ENCODE results near the gene NAB1. TPM values are rescaled to one million over a fixed set of nuclear protein-coding genes. Genes with fewer than 3 reads are reported as not detected.

NAB1 gene
- total and polyA plus RNA-seq, 7 donors, result 2.6 to 16.9 (median 7.2) TPM

DNA sequence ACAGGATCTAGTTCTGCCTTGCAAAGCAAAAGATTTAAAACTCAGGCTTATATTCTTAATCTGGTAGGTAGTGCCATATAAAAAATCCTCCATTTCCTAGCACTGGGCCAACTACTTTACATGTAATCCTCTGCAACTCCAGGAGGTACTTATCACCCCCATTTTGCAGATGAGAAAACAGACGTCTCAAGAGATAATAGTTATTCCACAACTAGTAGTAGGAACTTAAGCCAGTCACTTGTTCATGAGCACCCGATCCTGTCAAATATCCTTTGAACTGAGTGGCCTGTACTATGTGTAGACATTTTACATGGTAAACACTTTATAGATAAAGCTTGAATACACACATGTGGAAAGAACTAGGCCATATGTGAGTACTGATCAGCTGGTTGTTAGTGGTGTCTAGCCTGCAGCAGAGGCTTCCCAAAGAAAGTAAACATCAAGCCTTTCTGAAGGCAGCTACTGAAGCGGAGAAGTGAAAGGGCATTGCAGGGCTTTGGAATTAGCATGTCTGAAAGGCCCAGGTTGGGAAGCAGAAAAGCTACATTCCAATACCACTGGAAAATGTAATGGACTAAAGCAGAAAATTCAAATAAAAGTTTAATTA, 48.0 kb downstream of the NAB1 start:
- intact Hi-C loops (cut with DNase I), result no loop called here
- WGBS, 3 donors, result 82 to 93% (median 89%) methylated on average over 3 of the region's 3 CpGs
- TF ChIP-seq CTCF (IDR thresholded peaks at IDR 0.05), result no peak

DNA sequence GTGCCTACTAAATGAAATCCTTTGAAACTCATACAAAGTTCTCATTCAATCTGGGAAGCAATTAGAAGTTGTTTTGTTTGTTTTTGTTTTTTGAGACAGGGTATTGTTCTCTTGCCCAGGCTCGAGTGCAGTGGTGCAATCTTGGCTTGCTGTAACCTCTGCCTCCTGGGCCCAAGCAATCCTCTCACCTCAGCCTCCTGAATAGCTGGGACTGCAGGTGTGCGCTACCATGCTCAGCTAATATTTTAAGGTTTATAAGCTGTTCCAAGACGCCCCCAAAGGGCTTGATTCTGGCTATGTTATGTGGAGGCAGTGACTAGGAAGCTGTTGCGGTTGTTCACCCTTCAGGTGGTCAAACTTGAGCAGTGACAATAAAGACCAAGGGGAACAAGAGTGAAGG, 48.5 kb downstream of the NAB1 start:
- DNase-seq, result no peak
- Histone ChIP-seq H3K36me3 (ENCODE audit: insufficient read depth in 1 of 2, low read depth in 1 of 2) (peaks cover 0 to 1% of the 10 kb centered on the region in 2 donors), H3K4me3 (no peak overlapping the region), H3K27ac (no peak overlapping the region), H3K4me1 (no peaks in the 10 kb centered on the region), H3K9me3 (no peaks in the 10 kb centered on the region), H3K27me3 (ENCODE audit: insufficient read depth in 3 of 3, low read length in 2 of 3) (no peaks in the 10 kb centered on the region)
- no peak for ATAC-seq
- intact Hi-C loops (cut with DNase I), result no loop called here
- TF ChIP-seq CTCF (IDR thresholded peaks at IDR 0.05), result no peak
- WGBS, 3 donors, result 78 to 83% (median 82%) methylated on average over 4 of the region's 4 CpGs

More for the DNA sequence above, 48.0 kb downstream of the NAB1 start:
- no peak overlapping the region for H3K4me3 ChIP-seq
- H3K36me3 ChIP-seq (ENCODE audit: insufficient read depth in 1 of 2, low read depth in 1 of 2), result peaks cover under 1 to 2% of the 10 kb centered on the region in 2 donors
- H3K27me3 ChIP-seq (ENCODE audit: insufficient read depth in 3 of 3, low read length in 2 of 3), result no peaks in the 10 kb centered on the region
- H3K27ac ChIP-seq, result no peak overlapping the region
- ATAC-seq (no peak), DNase-seq (no peak)
- no peaks in the 10 kb centered on the region for H3K4me1 ChIP-seq
- H3K9me3 ChIP-seq, result no peaks in the 10 kb centered on the region

DNA sequence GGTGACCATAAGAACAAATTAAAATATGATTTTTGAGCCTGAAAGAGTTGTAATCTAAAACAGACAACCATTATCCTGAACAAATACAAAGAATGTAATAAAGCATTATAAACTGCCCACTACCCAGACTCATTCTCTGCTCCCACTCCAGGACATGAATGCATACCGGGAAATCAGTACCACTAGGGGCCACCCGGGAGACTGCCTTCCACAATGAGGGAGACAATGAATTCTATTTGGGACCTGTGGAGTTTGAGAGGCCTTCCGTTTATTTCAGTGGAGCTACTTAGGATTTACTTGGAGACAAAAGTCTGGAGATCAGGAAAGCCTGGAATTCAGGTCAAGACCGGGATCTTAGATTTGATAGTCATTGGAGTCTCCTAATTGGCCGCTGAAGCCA, 50.0 kb downstream of the NAB1 start:
- no peak for DNase-seq
- Histone ChIP-seq H3K27me3 (ENCODE audit: insufficient read depth in 3 of 3, low read length in 2 of 3) (no peaks in the 10 kb centered on the region), H3K4me3 (no peak overlapping the region), H3K9me3 (no peaks in the 10 kb centered on the region), H3K27ac (no peak overlapping the region), H3K4me1 (no peaks in the 10 kb centered on the region), H3K36me3 (ENCODE audit: insufficient read depth in 1 of 2, low read depth in 1 of 2) (no peaks in the 10 kb centered on the region)
- no peak for TF ChIP-seq CTCF (IDR thresholded peaks at IDR 0.05)
- intact Hi-C loops (cut with DNase I), result no loop called here
- 57 to 64% (median 59%) methylated on average over 5 of the region's 5 CpGs for WGBS, 3 donors
- no peak for ATAC-seq

DNA sequence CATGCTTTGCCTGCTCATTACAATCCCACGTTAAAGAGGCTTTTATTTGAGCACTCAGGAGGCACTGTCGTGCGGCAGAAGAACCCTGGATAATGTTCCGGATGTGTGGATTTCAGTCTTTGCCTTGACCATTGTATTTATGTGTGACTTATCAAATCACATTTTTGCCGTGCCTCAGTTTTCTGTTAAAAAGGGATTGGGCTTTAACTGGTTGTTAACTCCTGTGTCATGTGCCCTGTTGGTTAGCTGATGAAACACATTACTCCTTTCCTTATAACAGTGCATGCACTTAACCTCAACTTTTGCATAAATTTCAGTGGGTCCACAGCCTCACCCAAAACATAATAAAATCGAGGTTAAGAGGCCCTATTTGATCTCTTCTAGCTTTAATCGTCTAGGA, 52.7 kb downstream of the NAB1 start:
- Histone ChIP-seq H3K27me3 (ENCODE audit: insufficient read depth in 3 of 3, low read length in 2 of 3) (no peaks in the 10 kb centered on the region), H3K4me1 (no peaks in the 10 kb centered on the region), H3K27ac (no peak overlapping the region), H3K9me3 (no peaks in the 10 kb centered on the region), H3K36me3 (ENCODE audit: insufficient read depth in 1 of 2, low read depth in 1 of 2) (no peaks in the 10 kb centered on the region), H3K4me3 (no peak overlapping the region)
- intact Hi-C loops (cut with DNase I), result no loop called here
- ATAC-seq (no peak), DNase-seq (no peak)
- TF ChIP-seq CTCF (IDR thresholded peaks at IDR 0.05), result no peak
- WGBS, 3 donors, result 56 to 73% (median 64%) methylated on average over 7 of the region's 7 CpGs

DNA sequence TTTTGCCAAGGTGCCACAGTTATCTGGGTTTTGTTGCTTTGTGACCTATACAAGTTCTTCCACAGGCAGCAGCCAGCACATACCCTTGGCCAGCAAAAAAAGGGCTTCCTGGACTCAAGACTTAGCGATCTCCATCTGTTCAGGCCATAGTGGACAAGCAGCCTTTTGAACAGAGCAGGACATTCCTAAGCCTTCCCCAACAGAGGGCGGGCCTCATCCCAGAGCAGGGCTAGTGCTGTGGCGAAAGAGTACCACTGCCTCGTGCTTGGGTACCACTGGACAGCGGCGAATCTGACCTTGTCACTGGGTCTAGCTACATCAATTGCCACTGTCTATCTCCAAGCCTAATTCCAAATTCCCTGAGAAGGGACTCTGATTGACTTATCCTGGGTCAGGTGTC, 56.4 kb downstream of the NAB1 start:
- Histone ChIP-seq H3K4me3 (no peak overlapping the region), H3K9me3 (no peaks in the 10 kb centered on the region), H3K27me3 (ENCODE audit: insufficient read depth in 3 of 3, low read length in 2 of 3) (no peaks in the 10 kb centered on the region), H3K4me1 (no peaks in the 10 kb centered on the region), H3K27ac (no peak overlapping the region), H3K36me3 (ENCODE audit: insufficient read depth in 1 of 2, low read depth in 1 of 2) (no peaks in the 10 kb centered on the region)
- DNase-seq (no peak), ATAC-seq (no peak)
- TF ChIP-seq CTCF (IDR thresholded peaks at IDR 0.05), result no peak
- WGBS, 3 donors, result 95 to 98% (median 96%) methylated on average over 6 of the region's 6 CpGs
- intact Hi-C loops (cut with DNase I), result no loop called here
